ENCODE results near the gene PTPRM. TPM values are rescaled to one million over a fixed set of nuclear protein-coding genes. Genes with fewer than 3 reads are reported as not detected.

PTPRM gene
- total and polyA plus RNA-seq, 2 experiments from 2014 or later: 1.6 to 5.3 TPM

DNA sequence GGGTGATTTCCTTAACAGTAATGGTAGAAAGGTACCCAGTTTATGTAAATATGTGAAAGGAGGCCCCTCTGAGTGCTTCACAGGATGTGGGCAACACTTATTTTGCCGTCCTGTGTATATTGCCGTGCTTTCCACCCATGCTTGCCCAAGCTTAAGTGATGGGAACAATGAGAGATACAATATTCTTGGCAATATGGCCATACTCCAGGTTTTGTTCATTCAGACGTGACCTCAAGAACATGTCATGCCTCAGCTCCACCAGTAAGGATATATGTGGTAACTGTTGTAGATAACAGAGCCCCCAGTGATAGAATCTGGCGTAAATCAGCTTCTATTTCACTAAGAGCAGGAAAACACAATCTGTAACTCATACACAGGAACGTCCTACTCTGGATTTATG lies 318.7 kb downstream of the PTPRM start:
- Histone ChIP-seq H4K20me1 (replicated peaks; ENCODE audit: insufficient read depth) (no peaks in the 10 kb centered on the region), H3K4me1 (ENCODE audit: insufficient read depth) (no peaks in the 10 kb centered on the region), H3K79me2 (replicated peaks; ENCODE audit: insufficient read depth) (no peaks in the 10 kb centered on the region), H3F3A (replicated peaks; ENCODE audit: low read depth) (no peaks in the 10 kb centered on the region), H3K27ac (ENCODE audit: low read depth) (no peak overlapping the region), H3K36me3 (ENCODE audit: insufficient read depth) (no peaks in the 10 kb centered on the region), H2AFZ (no peak overlapping the region), H3K4me3 (no peak overlapping the region), H3K9me2 (ENCODE audit: insufficient read depth) (peaks cover 7% of the 10 kb centered on the region; the same call in 1 of the 2 replicates), H3K27me3 (ENCODE audit: insufficient read depth) (no peaks in the 10 kb centered on the region), H3K4me2 (no peak overlapping the region)
- Mint-ChIP-seq H3K36me3 (ENCODE audit: low read depth) (no peaks in the 10 kb centered on the region), H3K27me3 (ENCODE audit: insufficient read depth, low read depth, poor library complexity) (no peaks in the 10 kb centered on the region), H3K9me3 (no peaks in the 10 kb centered on the region), H3K27ac (no peak overlapping the region), H3K4me1 (peaks cover 6% of the 10 kb centered on the region), H3K4me3 (no peak overlapping the region)
- DNase-seq (ENCODE audit: low spot score): no peak
- no peak for ATAC-seq
- TF ChIP-seq NANOG (IDR thresholded peaks at IDR 0.05; ENCODE audit: borderline replicate concordance) (no peak), EZH2phosphoT487 (IDR thresholded peaks at IDR 0.05; ENCODE audit: unreplicated experiment) (no peak), CREB1 (CRISPR knock-in tag; IDR thresholded peaks at IDR 0.05; ENCODE audit: low read depth) (no peak), ZNF114 (CRISPR knock-in tag; IDR thresholded peaks at IDR 0.05) (no peak), POLR2AphosphoS5 (IDR thresholded peaks at IDR 0.05; ENCODE audit: low read depth) (no peak), JUNB (IDR thresholded peaks at IDR 0.05; ENCODE audit: unreplicated experiment) (no peak), CTCF (conservative IDR thresholded peaks at IDR 0.05; ENCODE audit: low read depth in 2 of 2) (no peak), STAT1 (IDR thresholded peaks at IDR 0.05; ENCODE audit: unreplicated experiment) (no peak), ZNF462 (CRISPR knock-in tag; IDR thresholded peaks at IDR 0.05) (no peak), ZNF331 (CRISPR knock-in tag; IDR thresholded peaks at IDR 0.05; ENCODE audit: low read depth) (no peak)
- TF ChIP-seq, protein P1, sequence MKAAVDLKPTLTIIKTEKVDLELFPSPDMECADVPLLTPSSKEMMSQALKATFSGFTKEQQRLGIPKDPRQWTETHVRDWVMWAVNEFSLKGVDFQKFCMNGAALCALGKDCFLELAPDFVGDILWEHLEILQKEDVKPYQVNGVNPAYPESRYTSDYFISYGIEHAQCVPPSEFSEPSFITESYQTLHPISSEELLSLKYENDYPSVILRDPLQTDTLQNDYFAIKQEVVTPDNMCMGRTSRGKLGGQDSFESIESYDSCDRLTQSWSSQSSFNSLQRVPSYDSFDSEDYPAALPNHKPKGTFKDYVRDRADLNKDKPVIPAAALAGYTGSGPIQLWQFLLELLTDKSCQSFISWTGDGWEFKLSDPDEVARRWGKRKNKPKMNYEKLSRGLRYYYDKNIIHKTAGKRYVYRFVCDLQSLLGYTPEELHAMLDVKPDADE (IDR thresholded peaks at IDR 0.05): no peak
